ENCODE results near the gene ANK3.

GRCh38 chr10:60280475-60280874 is 109.2 kb downstream of the ANK3 start:
- TF ChIP-seq CTCF (IDR thresholded peaks at IDR 0.05) = no peak
- no peak for TF ChIP-seq POLR2A (IDR thresholded peaks at IDR 0.05)
